Fibroblast of mammary gland (primary cell): ENCODE measurements around the gene CPNE5.

ENCODE experiments used
- DNase-seq: peaks from one replicate; pipeline ENCODE4 v3.0.0-alpha.2; 2010; ENCODE audit warnings: low read depth
- H3K4me3 ChIP-seq: 2 replicates; pipeline ENCODE4 v1.5.1; 2011; ENCODE audit warnings: low read depth, mild to moderate bottlenecking, low read length, moderate library complexity; ENCODE audit not compliant: control insufficient read depth
- TF ChIP-seq, protein P1 (sequence below): conservative IDR thresholded peaks from 2 replicates; pipeline ENCODE4 v1.5.1; 2011; ENCODE audit warnings: low read depth, low read length, inconsistent platforms; ENCODE audit not compliant: control insufficient read depth, insufficient read depth

The CPNE5 gene

DNA sequence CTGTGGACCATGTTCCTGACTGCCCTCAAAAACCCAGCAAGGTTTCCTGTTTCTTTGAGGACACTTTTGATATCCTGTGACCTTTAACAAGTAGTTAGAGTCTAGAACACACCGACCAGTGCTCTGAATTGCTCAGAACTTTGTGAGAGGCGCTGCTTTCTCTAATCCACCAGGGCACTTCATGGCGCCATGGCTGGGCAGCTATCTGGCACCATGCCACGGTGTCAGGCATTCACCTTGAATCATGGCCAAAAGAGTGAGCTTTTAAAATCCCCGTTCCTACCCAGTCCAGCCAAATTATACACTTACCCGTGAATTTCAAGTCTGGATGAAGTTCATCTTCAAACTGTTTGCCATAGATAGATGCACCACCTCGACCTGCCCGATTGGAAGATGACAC lies 17.0 kb upstream of the CPNE5 start:
- TF ChIP-seq, protein P1, sequence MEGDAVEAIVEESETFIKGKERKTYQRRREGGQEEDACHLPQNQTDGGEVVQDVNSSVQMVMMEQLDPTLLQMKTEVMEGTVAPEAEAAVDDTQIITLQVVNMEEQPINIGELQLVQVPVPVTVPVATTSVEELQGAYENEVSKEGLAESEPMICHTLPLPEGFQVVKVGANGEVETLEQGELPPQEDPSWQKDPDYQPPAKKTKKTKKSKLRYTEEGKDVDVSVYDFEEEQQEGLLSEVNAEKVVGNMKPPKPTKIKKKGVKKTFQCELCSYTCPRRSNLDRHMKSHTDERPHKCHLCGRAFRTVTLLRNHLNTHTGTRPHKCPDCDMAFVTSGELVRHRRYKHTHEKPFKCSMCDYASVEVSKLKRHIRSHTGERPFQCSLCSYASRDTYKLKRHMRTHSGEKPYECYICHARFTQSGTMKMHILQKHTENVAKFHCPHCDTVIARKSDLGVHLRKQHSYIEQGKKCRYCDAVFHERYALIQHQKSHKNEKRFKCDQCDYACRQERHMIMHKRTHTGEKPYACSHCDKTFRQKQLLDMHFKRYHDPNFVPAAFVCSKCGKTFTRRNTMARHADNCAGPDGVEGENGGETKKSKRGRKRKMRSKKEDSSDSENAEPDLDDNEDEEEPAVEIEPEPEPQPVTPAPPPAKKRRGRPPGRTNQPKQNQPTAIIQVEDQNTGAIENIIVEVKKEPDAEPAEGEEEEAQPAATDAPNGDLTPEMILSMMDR, result no peak
- H3K4me3 ChIP-seq, result no peak overlapping the region
- no peak for DNase-seq

DNA sequence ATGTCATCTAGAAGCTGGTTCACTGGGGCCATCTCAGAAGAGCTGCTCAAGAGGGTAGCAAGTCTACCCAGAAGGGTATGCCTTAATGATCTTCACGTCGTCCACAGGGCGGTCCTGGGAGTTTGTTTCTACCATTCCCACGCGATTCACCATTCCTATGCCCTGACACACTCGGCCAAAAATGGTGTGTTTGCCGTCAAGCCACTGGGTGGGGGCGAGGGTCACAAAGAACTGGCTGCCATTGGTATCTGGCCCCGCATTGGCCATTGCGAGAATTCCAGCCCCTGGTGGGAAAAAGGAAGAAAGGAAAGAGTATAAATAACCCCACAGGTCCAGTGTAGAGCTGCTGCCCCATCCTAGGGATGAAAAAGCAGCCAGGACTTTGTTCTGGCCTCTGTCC lies 16.5 kb upstream of the CPNE5 start:
- TF ChIP-seq, protein P1, result no peak
- no peak for DNase-seq
- no peak overlapping the region for H3K4me3 ChIP-seq

DNA sequence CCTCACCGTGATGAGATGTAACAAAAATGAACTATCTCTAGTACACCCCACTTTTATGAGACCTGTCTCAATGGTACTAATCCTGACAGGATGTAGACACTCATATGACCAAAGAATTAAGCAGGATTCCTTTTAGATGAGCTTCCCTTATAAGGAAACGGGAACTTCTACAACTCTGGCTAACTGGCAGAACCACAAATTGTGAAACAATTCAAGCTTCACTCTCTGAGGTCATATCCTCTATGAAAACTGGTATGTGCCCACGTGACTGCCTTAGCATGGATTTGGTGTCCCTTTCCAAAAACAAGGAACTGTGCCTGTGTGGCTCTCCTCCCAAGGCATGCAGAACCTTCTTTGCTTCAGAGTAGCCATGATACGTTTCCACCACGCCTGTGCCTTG lies 14.1 kb upstream of the CPNE5 start:
- H3K4me3 ChIP-seq, result no peak overlapping the region
- TF ChIP-seq, protein P1, result no peak
- peak; percentile 91 for DNase-seq

DNA sequence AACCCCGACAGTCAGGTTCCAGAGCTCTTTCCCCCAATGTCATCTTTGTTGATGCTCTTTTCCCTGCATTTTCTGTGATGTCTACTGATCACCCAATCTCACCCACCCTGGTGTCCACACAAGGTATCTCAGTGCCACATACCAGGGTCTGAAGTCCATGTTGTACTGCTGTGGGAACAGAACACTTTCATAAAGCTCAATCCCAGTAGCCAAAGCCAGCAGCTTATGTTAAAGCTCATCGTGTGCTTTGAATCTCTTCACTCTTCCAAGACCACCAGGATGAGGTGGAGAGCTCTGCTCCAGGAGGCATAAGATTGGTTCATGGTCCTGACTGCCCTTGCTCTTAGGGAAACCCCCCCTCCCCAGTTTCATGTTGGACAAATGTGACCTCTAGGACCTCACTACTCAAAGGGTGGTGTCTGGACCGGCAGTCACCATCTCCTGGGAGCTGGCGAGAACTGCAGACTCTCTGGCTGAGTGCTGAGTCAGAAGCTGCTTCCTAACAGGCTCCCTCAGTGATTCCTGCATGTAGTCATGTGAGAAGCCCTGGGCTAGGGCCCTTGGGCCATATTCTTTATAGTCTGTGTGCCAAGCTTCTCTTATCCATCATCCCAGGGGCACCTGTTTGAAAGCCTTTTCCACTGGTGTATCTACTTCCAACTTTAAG lies 13.4 kb upstream of the CPNE5 start:
- TF ChIP-seq, protein P1, result peak; percentile 20
- no peak overlapping the region for H3K4me3 ChIP-seq
- DNase-seq, result peak; percentile 86

DNA sequence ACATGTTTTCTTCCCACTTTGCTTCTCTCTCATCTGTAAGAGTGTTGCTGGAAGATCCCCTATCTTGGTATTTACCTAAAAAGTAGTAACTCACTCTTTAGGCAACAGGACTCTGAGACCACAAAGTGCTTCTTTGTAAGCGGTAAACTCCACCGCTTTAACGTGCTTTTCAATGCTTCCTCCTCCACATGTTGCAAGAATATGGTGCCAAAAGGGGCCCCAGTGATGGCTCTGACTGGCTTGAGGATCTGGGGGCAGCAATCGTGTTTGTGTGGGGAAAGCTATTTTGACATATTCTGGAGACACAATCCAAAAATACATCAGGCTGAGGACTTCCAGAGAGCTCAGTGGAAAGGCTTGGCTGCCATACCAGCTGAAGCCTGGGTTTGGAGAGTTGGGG lies 12.4 kb upstream of the CPNE5 start:
- no peak overlapping the region for H3K4me3 ChIP-seq
- TF ChIP-seq, protein P1, result no peak
- no peak for DNase-seq

DNA sequence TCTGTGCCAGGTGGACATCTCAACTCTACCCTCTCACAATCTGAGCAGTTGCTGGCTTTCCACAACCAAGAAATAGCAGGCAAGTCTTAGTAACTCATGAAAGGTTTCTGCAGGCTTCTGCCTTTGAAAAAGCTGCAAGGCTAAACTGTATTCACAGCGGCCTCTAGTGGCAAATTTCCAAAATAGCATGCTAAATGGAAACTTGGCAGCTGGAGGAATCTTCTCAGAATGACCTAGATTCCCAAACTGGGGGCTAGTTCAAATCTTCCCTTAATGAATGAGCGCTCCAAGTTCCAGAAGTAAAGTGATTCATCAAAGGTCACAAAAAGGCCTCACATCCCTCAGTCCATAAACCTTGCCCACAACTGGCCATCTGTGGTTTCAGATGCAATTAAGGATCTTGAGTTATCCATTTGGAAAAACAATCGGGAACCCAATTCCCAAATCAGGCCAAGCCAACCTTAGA lies 11.9 kb upstream of the CPNE5 start:
- peak; percentile 95 for DNase-seq

More for the DNA sequence above, 11.9 kb upstream of the CPNE5 start:
- TF ChIP-seq, protein P1, result peak; percentile 83
- H3K4me3 ChIP-seq, result no peak overlapping the region
